Nucleus accumbens (tissue), 56 donors: ENCODE data around the gene GATAD1.
"Not testable (repeated sequence)": the region's sequence is repeated elsewhere in the genome, so short reads cannot be mapped to it uniquely, and the experiment has no call there.

ENCODE experiments used
- DNase-seq, 56 donors: peaks; one replicate each; lab custom pipeline; 2025; lab: John Stamatoyannopoulos, UW

The GATAD1 gene

GRCh38 chr7:92478711-92479110 lies 31.4 kb downstream of the GATAD1 start:
- no peak for DNase-seq

GRCh38 chr7:92479146-92479545 lies 31.9 kb downstream of the GATAD1 start:
- DNase-seq = not testable (repeated sequence)

GRCh38 chr7:92483624-92484023 lies 36.3 kb downstream of the GATAD1 start:
- not testable (repeated sequence) for DNase-seq

- not testable (repeated sequence) for DNase-seq
Observed at GRCh38 chr7:92484226-92484625, 36.9 kb downstream of the GATAD1 start.

- DNase-seq = no peak
Observed at GRCh38 chr7:92485267-92485892, 38.1 kb downstream of the GATAD1 start.

GRCh38 chr7:92485974-92486373 lies 38.7 kb downstream of the GATAD1 start:
- no peak for DNase-seq

GRCh38 chr7:92487804-92488203 lies 40.5 kb downstream of the GATAD1 start:
- no peak for DNase-seq

GRCh38 chr7:92489634-92490033 lies 42.4 kb downstream of the GATAD1 start:
- DNase-seq = no peak

GRCh38 chr7:92496876-92497275 lies 49.6 kb downstream of the GATAD1 start:
- no peak for DNase-seq

- DNase-seq = no peak
Observed at GRCh38 chr7:92498557-92498956, 51.3 kb downstream of the GATAD1 start.

GRCh38 chr7:92503767-92504166 lies 56.5 kb downstream of the GATAD1 start:
- no peak for DNase-seq

GRCh38 chr7:92504563-92504962 lies 57.3 kb downstream of the GATAD1 start:
- no peak for DNase-seq

GRCh38 chr7:92506363-92506762 lies 59.1 kb downstream of the GATAD1 start:
- DNase-seq = no peak

- no peak for DNase-seq
Observed at GRCh38 chr7:92508946-92509345, 61.7 kb downstream of the GATAD1 start.
